Gastroesophageal sphincter (tissue), 3 donors: ENCODE measurements around the gene SHE.

Source experiments
- CTCF ChIP-seq, 4 experiments: fragments of 200-600 bp in 2 of 4; fragments of 450-650 bp in 2 of 4; sonication (generic) in 1 of 4; IDR thresholded peaks; one replicate each; pipeline ENCODE4 v1.5.1; 2017 to 2019; ENCODE audit warnings: antibody characterized with exemption in 4 of 4, mild to moderate bottlenecking in 2 of 4, moderate library complexity in 2 of 4
- POLR2A ChIP-seq, 2 donors: fragments of 450-650 bp; IDR thresholded peaks; one replicate each; pipeline ENCODE4 v1.6.1; 2017; ENCODE audit warnings: antibody characterized with exemption in 2 of 2, mild to moderate bottlenecking in 2 of 2, moderate library complexity in 1 of 2
- POLR2AphosphoS5 ChIP-seq: sonication (generic); formaldehyde crosslinking; IDR thresholded peaks from one replicate; pipeline ENCODE4 v1.6.1; 2017; ENCODE audit warnings: antibody characterized with exemption

- no peak for TF ChIP-seq CTCF (IDR thresholded peaks at IDR 0.05)
- no peak for TF ChIP-seq POLR2A (IDR thresholded peaks at IDR 0.05)
- no peak for TF ChIP-seq POLR2AphosphoS5
These were observed 34.6 kb downstream of the SHE start for GRCh38 chr1:154467434-154468102.
